ENCODE data around the gene CLMP.
"Not testable (repeated sequence)": the region's sequence is repeated elsewhere in the genome, so short reads cannot be mapped to it uniquely, and the experiment has no call there.

The CLMP gene

GRCh38 chr11:123168241-123168640, 26.8 kb downstream of the CLMP start:
- no peak for DNase-seq (ENCODE audit: low read depth)

GRCh38 chr11:123166071-123166559, 28.9 kb downstream of the CLMP start:
- no peak for DNase-seq (ENCODE audit: low read depth)

- DNase-seq (ENCODE audit: low read depth): no peak
Observed at GRCh38 chr11:123164732-123165450, 30.2 kb downstream of the CLMP start.

DNA sequence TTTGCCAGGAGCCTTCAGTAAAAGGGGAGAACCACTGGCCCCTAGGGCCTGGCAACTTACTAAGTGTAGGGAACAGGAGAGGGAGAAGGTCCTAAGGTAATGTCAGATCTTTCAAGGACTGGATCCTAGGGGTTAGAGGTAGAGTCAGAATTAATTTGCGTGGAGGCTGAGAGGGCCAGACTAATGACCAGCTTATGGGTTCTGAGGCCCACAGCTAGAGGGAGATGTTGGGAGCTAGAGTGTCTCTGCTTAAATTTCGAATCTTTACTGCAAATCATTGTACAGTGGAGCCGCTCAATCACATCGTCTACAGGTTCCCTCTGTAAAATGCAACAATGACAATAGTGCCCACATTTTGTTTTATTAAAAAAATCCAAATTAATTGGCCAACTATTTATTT, 31.4 kb downstream of the CLMP start:
- no peak for DNase-seq (ENCODE audit: low read depth)

- no peak for DNase-seq (ENCODE audit: low read depth)
Observed at GRCh38 chr11:123161376-123162030, 33.5 kb downstream of the CLMP start.

DNA sequence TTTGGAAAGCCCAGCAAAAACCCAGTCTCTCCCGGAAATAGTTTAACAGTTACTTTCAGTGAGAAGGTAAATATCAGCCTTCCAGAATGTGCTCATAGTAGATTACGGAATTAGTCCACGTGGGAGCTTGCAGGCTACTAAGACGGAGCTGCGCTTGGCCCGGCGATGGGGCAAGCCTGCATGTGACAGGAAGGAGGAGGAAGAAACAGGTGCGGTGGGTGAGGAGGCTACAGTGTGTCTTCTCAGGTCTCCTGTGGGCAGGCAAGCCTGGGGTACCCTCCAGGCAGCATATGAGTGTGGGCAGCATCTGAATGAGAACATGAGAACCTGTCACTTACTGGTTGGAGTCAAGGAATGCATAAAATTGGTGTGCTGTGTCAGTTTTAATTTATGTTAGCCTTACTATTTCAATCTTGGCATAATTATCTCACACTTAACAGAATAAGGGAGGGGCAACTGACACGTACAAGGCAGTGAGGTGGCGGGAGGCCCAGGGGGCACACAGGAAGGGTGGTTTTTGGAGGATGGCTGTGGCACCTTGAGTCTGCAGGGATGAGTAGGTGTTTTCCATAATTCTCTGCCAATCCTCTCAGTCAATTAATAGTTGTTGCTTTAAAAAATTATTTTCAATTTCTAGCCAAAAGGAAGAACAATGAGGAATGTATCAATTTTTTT, 35.7 kb downstream of the CLMP start:
- no peak for DNase-seq (ENCODE audit: low read depth)

DNA sequence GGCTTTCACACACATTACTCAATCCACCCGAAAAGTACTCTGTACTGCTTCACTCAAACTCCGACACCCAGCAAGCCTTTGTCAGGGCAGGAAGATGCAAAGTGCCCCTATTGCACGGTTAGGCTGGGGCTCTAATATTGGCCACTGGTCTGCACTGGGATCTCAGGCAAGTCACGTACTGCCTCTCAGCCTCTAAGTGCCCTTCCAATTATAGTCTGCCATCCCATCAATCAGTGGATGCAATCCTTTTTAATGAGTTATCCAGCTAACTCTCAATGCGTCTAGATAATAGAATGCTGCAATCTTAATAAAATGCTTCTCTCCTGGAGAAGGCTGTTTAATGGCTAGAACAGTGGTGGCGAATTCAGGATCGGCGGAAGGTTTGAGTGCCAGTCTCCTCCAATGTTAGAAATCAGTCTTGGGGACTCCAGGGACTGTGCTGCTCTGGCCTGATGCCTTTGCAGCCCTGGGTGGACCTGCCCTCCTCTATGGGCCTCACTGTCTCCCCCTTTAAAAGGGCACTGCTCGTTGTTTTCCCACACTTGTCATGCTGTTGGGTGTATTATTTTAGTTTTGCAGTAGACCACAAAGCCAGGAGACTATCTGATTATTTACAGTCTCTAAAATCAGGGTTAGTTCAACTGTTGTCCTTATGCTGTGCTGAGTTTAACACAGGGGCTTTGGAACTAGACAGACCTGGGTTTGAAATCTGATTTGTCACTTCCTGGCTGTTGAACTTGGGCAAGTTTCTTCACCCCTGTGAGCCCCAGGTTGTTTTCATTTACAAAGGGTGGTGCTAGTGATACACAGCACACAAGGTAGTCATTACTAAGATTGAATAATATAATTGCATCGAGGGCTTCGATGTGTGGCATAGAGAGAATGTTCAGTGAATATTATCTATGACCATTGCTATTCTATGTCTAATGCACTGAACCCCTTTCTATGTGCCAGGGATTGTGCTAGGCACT, 36.7 kb downstream of the CLMP start:
- no peak for DNase-seq (ENCODE audit: low read depth)

GRCh38 chr11:123152951-123153350, 42.1 kb downstream of the CLMP start:
- no peak for DNase-seq (ENCODE audit: low read depth)

- DNase-seq (ENCODE audit: low read depth): not testable (repeated sequence)
Observed at GRCh38 chr11:123152346-123152745, 42.7 kb downstream of the CLMP start.

DNA sequence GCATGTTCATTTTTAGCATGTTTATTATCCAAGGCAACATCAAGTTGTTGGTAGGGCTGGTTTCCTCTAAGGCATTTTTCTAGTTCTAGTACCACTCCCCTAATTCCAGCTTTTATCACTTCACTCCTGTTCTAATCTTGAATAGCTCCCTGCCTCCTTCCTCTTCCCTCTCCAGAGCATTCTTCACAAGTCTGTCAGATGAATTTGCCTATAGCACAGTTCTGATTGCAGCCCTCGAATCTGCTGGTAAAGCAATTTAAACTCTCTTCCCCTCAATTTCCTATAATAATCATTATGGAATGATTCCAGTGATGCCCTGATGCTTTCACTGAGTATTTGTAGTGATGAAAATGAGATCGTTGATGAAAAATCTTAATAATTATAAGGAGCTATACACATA, 43.3 kb downstream of the CLMP start:
- DNase-seq (ENCODE audit: low read depth): no peak

GRCh38 chr11:123151366-123151765, 43.7 kb downstream of the CLMP start:
- no peak for DNase-seq (ENCODE audit: low read depth)

DNA sequence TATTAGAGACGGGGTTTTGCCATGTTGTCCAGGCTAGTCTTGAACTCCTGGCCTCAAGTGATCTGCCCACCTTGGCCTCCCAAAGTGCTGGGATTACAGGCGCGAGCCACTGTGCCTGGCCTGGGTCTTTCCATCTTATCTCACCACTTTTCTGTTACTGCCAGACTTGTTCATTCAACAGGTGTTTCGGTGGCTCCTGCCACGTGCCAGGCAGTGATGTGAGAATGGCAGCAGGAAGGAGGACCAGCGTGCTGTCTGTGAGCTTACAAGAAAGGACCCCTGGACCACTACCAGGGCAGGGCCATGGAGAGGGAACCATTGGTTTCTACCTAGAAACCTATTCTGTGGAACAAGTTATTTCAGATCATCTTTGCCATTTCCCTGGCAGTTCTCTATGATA, 44.2 kb downstream of the CLMP start:
- DNase-seq (ENCODE audit: low read depth): no peak

DNA sequence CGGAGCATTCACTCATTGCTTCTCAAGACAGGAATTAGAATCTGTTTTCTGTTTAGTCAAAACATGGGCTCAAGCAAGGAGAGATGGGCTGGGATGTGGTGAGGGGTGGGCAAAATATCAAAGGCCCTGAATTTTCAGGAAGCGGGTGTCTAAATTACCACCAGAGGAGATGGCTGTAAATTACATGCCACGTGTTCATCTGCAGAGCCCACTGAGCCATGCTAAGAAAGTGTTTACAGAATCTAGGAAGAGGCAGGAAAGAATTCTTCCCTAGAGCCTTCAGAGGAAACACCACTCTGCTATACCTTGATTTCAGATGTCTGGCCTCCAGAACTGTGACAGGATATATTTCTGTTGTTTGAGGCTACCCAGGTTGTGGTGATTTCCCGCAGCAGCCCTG, 46.1 kb downstream of the CLMP start:
- DNase-seq (ENCODE audit: low read depth): no peak

DNA sequence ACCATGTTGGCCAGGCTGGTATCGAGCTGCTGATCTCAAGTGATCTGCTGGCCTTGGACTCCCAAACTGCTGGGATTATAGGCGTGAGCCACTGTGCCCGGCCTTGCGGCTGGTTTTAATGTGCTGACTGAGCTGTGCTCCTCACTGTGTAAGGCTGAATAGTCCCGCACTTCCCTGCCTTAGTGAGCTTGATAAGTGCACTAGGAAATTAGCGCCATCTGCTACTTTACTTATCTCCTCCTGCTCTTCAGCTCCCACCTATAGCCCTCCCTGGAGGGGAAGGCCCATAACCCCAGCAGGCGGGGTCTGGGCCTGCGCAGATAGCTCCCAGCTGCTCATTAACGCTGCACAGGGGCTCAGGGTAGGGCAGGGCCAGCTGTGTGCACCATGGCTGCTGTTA, 49.4 kb downstream of the CLMP start:
- no peak for DNase-seq (ENCODE audit: low read depth)

DNA sequence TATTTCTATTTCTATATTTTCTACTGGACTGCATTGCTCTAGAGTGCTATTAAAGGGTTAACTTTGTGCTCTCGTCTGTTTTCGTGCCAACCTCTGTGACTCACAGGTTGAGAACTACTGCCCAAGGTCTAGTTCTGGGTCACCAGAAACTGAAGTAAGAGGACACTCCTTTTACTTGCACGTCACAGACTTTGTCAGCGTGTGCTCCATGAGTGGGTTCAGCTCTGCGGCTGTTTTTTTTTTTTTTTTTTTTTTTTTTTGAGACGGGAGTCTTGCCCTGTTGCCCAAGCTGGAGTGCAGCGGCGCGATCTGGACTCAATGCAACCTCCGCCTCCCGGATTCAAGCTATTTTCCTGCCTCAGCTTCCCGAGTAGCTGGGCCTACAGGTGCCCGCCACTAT, 49.8 kb downstream of the CLMP start:
- DNase-seq (ENCODE audit: low read depth): no peak

DNA sequence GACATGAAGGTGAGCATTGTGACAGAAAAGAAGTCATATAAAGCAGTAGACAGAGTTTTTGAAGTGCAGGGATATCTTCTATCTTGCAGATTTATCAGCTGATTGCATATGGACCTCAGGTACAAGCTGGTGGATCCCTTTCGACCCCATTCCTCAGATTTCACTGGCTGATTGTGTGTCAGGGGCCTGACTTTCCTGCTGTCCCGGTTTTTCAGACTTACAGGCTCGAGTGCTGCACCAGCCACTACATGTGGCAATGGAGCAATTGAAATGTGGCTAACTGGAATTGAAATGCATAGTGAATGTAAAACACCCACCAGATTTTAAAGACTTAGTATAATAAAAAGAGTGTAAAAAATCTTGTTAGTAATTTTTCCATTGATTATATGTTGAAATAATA, 50.3 kb downstream of the CLMP start:
- DNase-seq (ENCODE audit: low read depth): no peak

DNA sequence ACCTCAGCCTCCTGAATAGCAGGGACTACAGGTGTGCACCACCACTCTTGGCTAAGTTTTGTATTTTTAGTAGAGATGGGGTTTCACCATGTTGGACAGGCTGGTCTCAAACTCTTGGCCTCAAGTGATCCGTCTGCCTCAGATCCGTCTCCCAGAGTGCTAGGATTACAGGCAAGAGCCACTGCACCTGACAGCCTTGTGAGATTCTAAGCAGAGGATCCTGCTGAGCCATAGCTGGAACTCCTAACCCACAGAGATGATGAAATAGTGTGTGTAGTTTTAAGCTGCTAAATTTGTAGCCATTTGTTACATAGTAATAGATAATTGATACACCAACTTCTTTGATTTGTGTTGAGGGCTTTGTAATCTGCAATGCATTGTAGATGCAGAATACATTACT, 51.1 kb downstream of the CLMP start:
- no peak for DNase-seq (ENCODE audit: low read depth)

GRCh38 chr11:123143476-123143875, 51.6 kb downstream of the CLMP start:
- DNase-seq (ENCODE audit: low read depth): no peak

- no peak for DNase-seq (ENCODE audit: low read depth)
Observed at GRCh38 chr11:123139206-123139605, 55.8 kb downstream of the CLMP start.

DNA sequence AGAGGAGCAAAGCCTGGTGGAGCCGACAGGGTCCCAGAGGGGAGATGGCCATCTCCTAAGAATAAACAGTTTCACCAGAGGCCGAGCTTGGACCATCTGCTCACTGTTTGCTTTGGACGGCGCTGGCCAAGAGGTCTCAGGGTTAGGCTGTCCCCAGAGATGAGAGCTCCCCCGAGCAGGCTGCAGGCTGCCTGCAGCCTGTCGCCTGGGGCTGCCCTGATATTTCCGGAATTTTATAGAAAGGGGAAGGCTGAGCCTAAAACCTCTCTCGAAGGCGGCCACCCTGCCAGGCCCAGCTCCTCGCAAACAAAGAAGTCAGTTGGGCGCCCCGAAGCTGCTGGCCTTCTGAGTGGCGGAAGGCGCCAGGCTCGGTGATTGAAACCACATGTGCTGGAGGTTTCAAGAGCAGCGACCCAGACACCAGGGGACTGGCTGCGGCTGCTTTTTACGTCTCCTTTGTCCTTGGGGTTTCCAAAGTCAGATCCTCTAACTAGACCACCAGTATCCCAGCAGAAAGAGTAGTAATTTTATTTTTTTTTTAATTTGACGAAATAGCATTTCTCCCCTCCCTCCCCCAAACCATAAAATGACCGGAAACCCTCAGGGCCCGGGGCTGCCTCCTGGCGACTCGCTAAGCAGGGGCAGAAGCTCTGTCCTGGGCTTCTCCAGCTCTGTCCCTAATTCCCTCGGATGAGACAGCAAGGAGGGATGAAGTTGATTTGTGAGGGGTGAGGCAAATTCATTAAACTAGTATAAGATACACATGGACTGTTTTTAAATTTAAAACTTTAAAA, 57.4 kb downstream of the CLMP start:
- DNase-seq (ENCODE audit: low read depth): no peak

GRCh38 chr11:123135863-123136446, 59.1 kb downstream of the CLMP start:
- DNase-seq (ENCODE audit: low read depth): no peak
